Glutamatergic neuron (in vitro differentiated cells): ENCODE measurements around the gene ATR. TPM values are rescaled to one million over a fixed set of nuclear protein-coding genes. Genes with fewer than 3 reads are reported as not detected.
"Not testable (repeated sequence)": the region's sequence is repeated elsewhere in the genome, so short reads cannot be mapped to it uniquely, and the experiment has no call there.

Experiments used
- DNase-seq: peaks from one replicate; pipeline ENCODE4 v3.0.0; 2022
- H3K27ac Mint-ChIP-seq: one replicate; pipeline ENCODE4 v1.8.0; 2020; ENCODE audit warnings: mild to moderate bottlenecking, mixed read lengths, inconsistent platforms; ENCODE audit not compliant: unreplicated experiment
- H3K27me3 Mint-ChIP-seq: one replicate; pipeline ENCODE4 v1.8.0; 2020; ENCODE audit warnings: mild to moderate bottlenecking, moderate library complexity, mixed read lengths, inconsistent platforms; ENCODE audit not compliant: unreplicated experiment
- H3K36me3 Mint-ChIP-seq: one replicate; pipeline ENCODE4 v1.8.0; 2020; ENCODE audit warnings: mild to moderate bottlenecking, mixed read lengths, inconsistent platforms; ENCODE audit not compliant: unreplicated experiment
- H3K4me1 Mint-ChIP-seq: one replicate; pipeline ENCODE4 v1.8.0; 2020; ENCODE audit warnings: mild to moderate bottlenecking, low read depth, mixed read lengths, inconsistent platforms; ENCODE audit not compliant: unreplicated experiment
- H3K4me3 Mint-ChIP-seq: one replicate; pipeline ENCODE4 v1.8.0; 2020; ENCODE audit warnings: mild to moderate bottlenecking, mixed read lengths, inconsistent platforms; ENCODE audit not compliant: unreplicated experiment
- H3K9me3 Mint-ChIP-seq: one replicate; pipeline ENCODE4 v1.8.0; 2020; ENCODE audit warnings: mild to moderate bottlenecking, moderate library complexity, mixed read lengths, inconsistent platforms; ENCODE audit not compliant: unreplicated experiment
- CTCF ChIP-seq: fragments of 200-600 bp; sonication (generic); IDR thresholded peaks from one replicate; pipeline ENCODE4 v1.5.0; 2021; ENCODE audit not compliant: partially characterized antibody, unreplicated experiment
- total RNA-seq: library from RNA; stranded (reverse); fragmentation: NEBNext Ultra II Directional; extraction: Animal tissue kit (Norgen Biotek cat#: 25700); gene quantifications from one replicate; pipeline ENCODE4 v1.2.1, GENCODE V29; 2021; ENCODE audit not compliant: unreplicated experiment

ATR gene
- total RNA-seq, 1 donor from 2014 or later = 18.3 TPM

- H3K27me3 Mint-ChIP-seq = no peaks in the 10 kb centered on the region
- no peak overlapping the region for H3K4me3 Mint-ChIP-seq
- no peak for TF ChIP-seq CTCF
- H3K36me3 Mint-ChIP-seq = no peaks in the 10 kb centered on the region
- no peak overlapping the region for H3K27ac Mint-ChIP-seq
- no peak for DNase-seq
- H3K4me1 Mint-ChIP-seq = no peaks in the 10 kb centered on the region
- H3K9me3 Mint-ChIP-seq = peaks cover 2% of the 10 kb centered on the region
Observed at GRCh38 chr3:142595141-142595540, 16.6 kb upstream of the ATR start.

- H3K4me3 Mint-ChIP-seq, H3K27me3 Mint-ChIP-seq, H3K27ac Mint-ChIP-seq, H3K4me1 Mint-ChIP-seq, H3K9me3 Mint-ChIP-seq, H3K36me3 Mint-ChIP-seq, DNase-seq: not testable (repeated sequence)
Observed at GRCh38 chr3:142592268-142592667, 13.7 kb upstream of the ATR start.

GRCh38 chr3:142588703-142589102 is 10.2 kb upstream of the ATR start:
- no peaks in the 10 kb centered on the region for H3K27me3 Mint-ChIP-seq
- DNase-seq = no peak
- no peaks in the 10 kb centered on the region for H3K36me3 Mint-ChIP-seq
- H3K4me1 Mint-ChIP-seq = no peaks in the 10 kb centered on the region
- no peak overlapping the region for H3K4me3 Mint-ChIP-seq
- peaks cover 2% of the 10 kb centered on the region for H3K9me3 Mint-ChIP-seq
- H3K27ac Mint-ChIP-seq = no peak overlapping the region
- TF ChIP-seq CTCF = no peak

- H3K27me3 Mint-ChIP-seq = peaks cover 4% of the 10 kb centered on the region
- no peaks in the 10 kb centered on the region for H3K36me3 Mint-ChIP-seq
- no peak for DNase-seq
- no peak overlapping the region for H3K27ac Mint-ChIP-seq
- peaks cover 2% of the 10 kb centered on the region for H3K9me3 Mint-ChIP-seq
- no peak overlapping the region for H3K4me3 Mint-ChIP-seq
- TF ChIP-seq CTCF = peak; percentile 64
- no peaks in the 10 kb centered on the region for H3K4me1 Mint-ChIP-seq
Observed at GRCh38 chr3:142586803-142587406, 8.4 kb upstream of the ATR start.

GRCh38 chr3:142581070-142581469 is 2.5 kb upstream of the ATR start:
- not testable (repeated sequence) for H3K27ac Mint-ChIP-seq, H3K36me3 Mint-ChIP-seq

GRCh38 chr3:142580061-142580423 is 1.5 kb upstream of the ATR start:
- no peak for TF ChIP-seq CTCF
- Mint-ChIP-seq H3K27ac (no peak overlapping the region), H3K4me1 (peaks cover 5% of the 10 kb centered on the region), H3K27me3 (peaks cover 5% of the 10 kb centered on the region), H3K9me3 (no peaks in the 10 kb centered on the region), H3K4me3 (peak overlapping the region; percentile 100), H3K36me3 (no peaks in the 10 kb centered on the region)
- no peak for DNase-seq

More at GRCh38 chr3:142581070-142581469, 2.5 kb upstream of the ATR start:
- not testable (repeated sequence) for H3K9me3 Mint-ChIP-seq, H3K27me3 Mint-ChIP-seq, H3K4me3 Mint-ChIP-seq, DNase-seq, H3K4me1 Mint-ChIP-seq
